ENCODE measurements around the gene NFATC1.

GRCh38 chr18:79471046-79471445, 75.3 kb downstream of the NFATC1 start:
- no peak for TF ChIP-seq CTCF (IDR thresholded peaks at IDR 0.05)
- no peak for TF ChIP-seq POLR2A (IDR thresholded peaks at IDR 0.05)
